Measurements from ENCODE around the gene AOX1. TPM values are rescaled to one million over a fixed set of nuclear protein-coding genes. Genes with fewer than 3 reads are reported as not detected.

The AOX1 gene
- total and polyA plus RNA-seq, 3 experiments from 2014 or later: 0.54 TPM; not detected in 2

DNA sequence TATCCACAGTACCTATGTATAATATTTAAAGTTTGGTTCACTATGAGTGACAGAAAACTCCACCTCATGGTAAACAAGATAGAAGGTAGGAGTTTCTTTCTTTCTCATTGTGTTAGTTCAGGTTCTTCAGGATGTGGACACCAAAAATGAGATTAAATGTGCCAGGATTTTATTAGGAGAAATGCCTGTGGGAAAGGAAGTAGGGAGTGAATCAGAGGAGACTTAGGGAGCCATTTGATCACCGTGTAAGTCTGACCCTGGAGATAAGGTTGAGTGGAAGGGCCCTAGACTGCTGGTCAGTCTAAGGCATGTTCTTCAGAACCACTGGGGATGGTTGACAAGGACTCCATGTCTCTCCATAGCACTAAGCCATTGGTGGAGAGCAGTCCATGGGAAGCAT is 8.1 kb downstream of the AOX1 start:
- H3K27ac ChIP-seq (ENCODE audit: low read depth, low read length): no peak overlapping the region
- Mint-ChIP-seq H3K4me1 (no peaks in the 10 kb centered on the region), H3K4me3 (no peak overlapping the region), H3K9me3 (peaks cover 0 to 3% (median 0%) of the 10 kb centered on the region in 5 donors), H3K27me3 (peaks cover 9 to 70% of the 10 kb centered on the region in 2 donors), H3K36me3 (no peaks in the 10 kb centered on the region), H3K27ac (no peak overlapping the region)
- H3K4me1 ChIP-seq (ENCODE audit: insufficient read depth, low read length): no peaks in the 10 kb centered on the region
- no peaks in the 10 kb centered on the region for H3K27me3 ChIP-seq (ENCODE audit: insufficient read depth, low read length, poor library complexity, severe bottlenecking)
- no peaks in the 10 kb centered on the region for H3K36me3 ChIP-seq (ENCODE audit: insufficient read depth, low read length)
- CTCF ChIA-PET: no interaction called here
- no peak for DNase-seq
- POLR2A ChIA-PET: no interaction called here
- H3K4me3 ChIP-seq (ENCODE audit: low read length): no peak overlapping the region
- no peaks in the 10 kb centered on the region for H3K9me3 ChIP-seq (ENCODE audit: low read length)

DNA sequence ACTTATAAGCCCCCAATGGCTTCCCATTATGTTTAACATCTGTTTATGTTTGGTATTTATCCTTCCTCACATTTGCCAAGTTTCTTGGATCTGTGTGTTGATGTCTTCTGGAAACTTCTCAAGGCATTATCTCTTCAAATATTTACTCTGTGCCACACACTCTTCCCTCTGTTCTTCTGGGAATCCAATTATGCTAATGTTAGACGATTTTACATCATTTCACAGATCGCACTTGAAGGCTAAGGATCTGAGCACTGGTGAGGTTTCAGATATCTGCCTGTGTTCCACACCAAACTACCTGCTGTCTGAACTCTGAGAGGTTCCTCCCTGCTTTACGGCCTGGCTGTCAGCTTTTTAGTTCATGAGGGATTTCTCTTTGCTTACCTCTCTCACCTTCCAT is 10.1 kb downstream of the AOX1 start:
- Mint-ChIP-seq H3K4me1 (no peaks in the 10 kb centered on the region), H3K36me3 (no peaks in the 10 kb centered on the region), H3K4me3 (no peak overlapping the region), H3K9me3 (peaks cover 0 to 3% (median 0%) of the 10 kb centered on the region in 5 donors), H3K27me3 (peaks cover 11 to 76% of the 10 kb centered on the region in 2 donors), H3K27ac (no peak overlapping the region)
- Histone ChIP-seq H3K4me1 (ENCODE audit: insufficient read depth, low read length) (no peaks in the 10 kb centered on the region), H3K4me3 (ENCODE audit: low read length) (no peak overlapping the region), H3K9me3 (ENCODE audit: low read length) (no peaks in the 10 kb centered on the region), H3K27me3 (ENCODE audit: insufficient read depth, low read length, poor library complexity, severe bottlenecking) (no peaks in the 10 kb centered on the region), H3K27ac (ENCODE audit: low read depth, low read length) (no peak overlapping the region), H3K36me3 (ENCODE audit: insufficient read depth, low read length) (no peaks in the 10 kb centered on the region)
- CTCF ChIA-PET: no interaction called here
- POLR2A ChIA-PET: no interaction called here
- no peak for DNase-seq

DNA sequence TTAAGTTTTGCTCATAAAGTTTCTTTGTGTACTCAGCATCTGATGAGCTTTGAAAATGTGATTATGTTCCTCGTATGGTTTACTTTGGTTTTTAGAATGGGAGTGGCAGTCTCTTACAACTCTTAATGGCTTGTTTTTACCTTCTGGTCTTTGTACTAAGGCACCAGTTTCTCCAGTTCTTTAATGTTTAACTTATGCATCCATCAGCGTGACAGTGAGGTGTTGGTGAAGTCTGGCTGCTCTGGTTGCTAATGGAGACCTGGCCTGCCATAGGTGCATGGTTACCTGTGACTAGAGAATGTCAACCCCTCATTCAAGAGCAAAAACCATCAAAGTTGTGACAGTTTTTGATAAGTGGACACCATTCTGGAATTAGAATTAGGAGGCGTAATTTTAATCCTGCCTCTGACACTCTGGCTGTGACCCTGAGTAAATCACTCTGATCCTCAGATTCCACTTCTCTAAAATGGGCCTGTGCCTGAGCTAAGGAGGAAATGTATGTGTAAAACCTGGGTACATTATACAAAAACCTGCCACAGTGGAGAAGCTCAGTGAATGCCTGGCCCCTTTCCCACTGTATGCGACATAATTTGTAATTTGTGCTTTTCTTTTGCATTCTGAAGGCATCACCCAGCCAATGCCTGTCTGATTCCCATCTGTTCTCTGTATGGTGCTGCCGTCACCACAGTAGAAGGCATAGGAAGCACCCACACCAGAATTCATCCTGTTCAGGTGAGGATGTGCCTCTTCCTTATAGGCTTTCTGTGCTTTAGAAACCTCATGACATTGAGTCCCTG is 11.2 kb downstream of the AOX1 start:
- Histone ChIP-seq H3K27me3 (ENCODE audit: insufficient read depth, low read length, poor library complexity, severe bottlenecking) (no peaks in the 10 kb centered on the region), H3K4me1 (ENCODE audit: insufficient read depth, low read length) (no peaks in the 10 kb centered on the region), H3K27ac (ENCODE audit: low read depth, low read length) (no peak overlapping the region), H3K4me3 (ENCODE audit: low read length) (no peak overlapping the region), H3K36me3 (ENCODE audit: insufficient read depth, low read length) (no peaks in the 10 kb centered on the region), H3K9me3 (ENCODE audit: low read length) (no peaks in the 10 kb centered on the region)
- H3K4me3 Mint-ChIP-seq: no peak overlapping the region
- POLR2A ChIA-PET: no interaction called here
- no peaks in the 10 kb centered on the region for H3K36me3 Mint-ChIP-seq
- H3K27ac Mint-ChIP-seq: no peak overlapping the region
- no peaks in the 10 kb centered on the region for H3K4me1 Mint-ChIP-seq
- H3K9me3 Mint-ChIP-seq: peaks cover 0 to 3% (median 0%) of the 10 kb centered on the region in 5 donors
- no peak for DNase-seq
- CTCF ChIA-PET: no interaction called here
- H3K27me3 Mint-ChIP-seq: peaks cover 6 to 70% of the 10 kb centered on the region in 2 donors

DNA sequence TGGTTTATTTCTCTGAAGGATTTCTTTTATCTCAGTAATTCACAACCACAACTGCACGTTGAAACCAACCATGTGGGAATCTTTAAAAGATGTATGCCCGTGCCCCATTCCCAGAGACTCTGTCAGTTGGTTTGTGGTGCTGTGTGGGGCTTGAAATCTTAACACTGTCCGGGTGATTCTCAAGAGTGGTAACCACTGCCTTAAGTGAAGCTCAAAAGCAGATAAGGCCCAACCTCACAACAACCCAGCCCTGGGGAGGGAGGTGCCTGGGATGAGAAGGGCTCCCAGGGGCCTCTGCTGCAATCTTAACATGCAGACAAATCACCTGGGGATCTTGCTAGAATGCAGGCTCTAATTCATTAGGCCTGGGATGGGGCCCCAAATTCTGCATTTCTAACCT is 13.4 kb downstream of the AOX1 start:
- Histone ChIP-seq H3K27ac (ENCODE audit: low read depth, low read length) (no peak overlapping the region), H3K4me1 (ENCODE audit: insufficient read depth, low read length) (no peaks in the 10 kb centered on the region), H3K27me3 (ENCODE audit: insufficient read depth, low read length, poor library complexity, severe bottlenecking) (no peaks in the 10 kb centered on the region), H3K4me3 (ENCODE audit: low read length) (no peak overlapping the region), H3K36me3 (ENCODE audit: insufficient read depth, low read length) (no peaks in the 10 kb centered on the region), H3K9me3 (ENCODE audit: low read length) (no peaks in the 10 kb centered on the region)
- Mint-ChIP-seq H3K9me3 (peaks cover 0 to 3% (median 0%) of the 10 kb centered on the region in 5 donors), H3K36me3 (no peaks in the 10 kb centered on the region), H3K27ac (no peak overlapping the region), H3K4me3 (no peak overlapping the region), H3K27me3 (peaks cover 6 to 52% of the 10 kb centered on the region in 2 donors), H3K4me1 (peaks cover 0 to 3% (median 0%) of the 10 kb centered on the region in 3 donors)
- ChIA-PET CTCF (no interaction called here), POLR2A (no interaction called here)
- no peak for DNase-seq

DNA sequence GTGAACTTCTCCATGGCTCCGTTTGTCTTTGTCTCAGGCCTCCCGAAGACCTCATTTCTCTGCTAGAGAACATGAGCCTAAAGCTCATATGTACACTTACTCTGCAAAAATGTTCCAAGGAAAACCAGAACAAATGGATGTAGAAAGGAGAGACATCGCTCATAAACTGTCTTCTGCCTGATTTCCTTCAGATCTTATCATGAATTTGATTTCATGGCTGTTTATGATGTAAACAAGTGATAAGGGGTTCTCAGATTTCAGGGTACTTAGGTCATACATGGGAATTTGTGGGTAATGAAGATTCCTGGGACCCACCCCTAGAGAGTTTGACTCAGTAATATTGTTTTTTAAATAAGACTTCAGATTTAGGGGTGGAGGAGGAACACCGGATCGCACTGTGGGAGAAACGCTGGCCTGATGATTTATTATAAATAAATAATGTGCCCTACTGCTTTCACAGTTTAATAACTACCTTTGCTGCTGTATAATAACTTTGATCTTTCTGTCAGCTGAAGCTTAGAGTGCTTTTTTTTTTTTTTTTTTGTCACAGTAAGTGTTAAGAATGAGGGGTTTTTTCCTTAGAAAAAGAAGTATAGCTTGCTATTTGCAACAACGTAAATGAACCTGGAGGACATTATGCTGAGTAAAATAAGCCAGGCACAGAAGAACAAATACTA is 14.9 kb downstream of the AOX1 start:
- CTCF ChIA-PET: no interaction called here

DNA sequence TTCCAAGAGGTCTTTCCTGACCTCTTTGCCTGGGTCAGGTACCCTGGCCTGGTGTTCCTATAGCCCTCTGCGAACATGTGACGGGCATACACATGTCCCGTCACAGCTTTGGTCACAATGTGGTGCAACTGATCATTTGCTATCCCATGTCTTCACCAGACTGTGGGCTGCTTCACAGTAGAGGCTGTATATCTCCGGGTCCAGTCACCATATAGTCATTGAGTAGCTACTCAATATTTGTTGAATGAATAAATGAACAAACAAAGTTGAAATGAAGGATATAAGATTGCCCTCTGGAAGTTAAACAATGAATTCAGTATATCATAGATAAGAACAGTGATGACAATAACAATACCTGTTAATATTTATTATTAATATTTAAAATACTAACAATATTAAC is 16.8 kb downstream of the AOX1 start:
- H3K9me3 ChIP-seq (ENCODE audit: low read length): no peaks in the 10 kb centered on the region
- H3K27ac ChIP-seq (ENCODE audit: low read depth, low read length): no peak overlapping the region
- no peak overlapping the region for H3K4me3 ChIP-seq (ENCODE audit: low read length)
- no peaks in the 10 kb centered on the region for H3K4me1 ChIP-seq (ENCODE audit: insufficient read depth, low read length)
- no peaks in the 10 kb centered on the region for H3K36me3 ChIP-seq (ENCODE audit: insufficient read depth, low read length)
- CTCF ChIA-PET: no interaction called here
- H3K27me3 Mint-ChIP-seq: peaks cover 10 to 40% of the 10 kb centered on the region in 2 donors
- H3K36me3 Mint-ChIP-seq: no peaks in the 10 kb centered on the region
- DNase-seq: no peak
- H3K4me1 Mint-ChIP-seq: peaks cover 0 to 3% (median 0%) of the 10 kb centered on the region in 3 donors
- H3K4me3 Mint-ChIP-seq: no peak overlapping the region
- peaks cover 0 to 2% (median 0%) of the 10 kb centered on the region in 5 donors for H3K9me3 Mint-ChIP-seq
- H3K27me3 ChIP-seq (ENCODE audit: insufficient read depth, low read length, poor library complexity, severe bottlenecking): no peaks in the 10 kb centered on the region
- POLR2A ChIA-PET: no interaction called here
- no peak overlapping the region for H3K27ac Mint-ChIP-seq

More for the DNA sequence above, 14.9 kb downstream of the AOX1 start:
- H3K9me3 Mint-ChIP-seq: peaks cover 0 to 4% (median 0%) of the 10 kb centered on the region in 5 donors
- DNase-seq: no peak
- Histone ChIP-seq H3K27ac (ENCODE audit: low read depth, low read length) (no peak overlapping the region), H3K9me3 (ENCODE audit: low read length) (no peaks in the 10 kb centered on the region), H3K27me3 (ENCODE audit: insufficient read depth, low read length, poor library complexity, severe bottlenecking) (no peaks in the 10 kb centered on the region), H3K36me3 (ENCODE audit: insufficient read depth, low read length) (no peaks in the 10 kb centered on the region), H3K4me3 (ENCODE audit: low read length) (no peak overlapping the region), H3K4me1 (ENCODE audit: insufficient read depth, low read length) (no peaks in the 10 kb centered on the region)
- no peak overlapping the region for H3K4me3 Mint-ChIP-seq
- H3K36me3 Mint-ChIP-seq: no peaks in the 10 kb centered on the region
- no peak overlapping the region for H3K27ac Mint-ChIP-seq
- POLR2A ChIA-PET: interaction anchor here (0.6 kb wide), 1 partner anchor 1880 kb away, joined by 6 read pairs; no protein-coding TSS in a partner anchor
- peaks cover 0 to 3% (median 0%) of the 10 kb centered on the region in 3 donors for H3K4me1 Mint-ChIP-seq
- H3K27me3 Mint-ChIP-seq: peaks cover 11 to 41% of the 10 kb centered on the region in 2 donors

DNA sequence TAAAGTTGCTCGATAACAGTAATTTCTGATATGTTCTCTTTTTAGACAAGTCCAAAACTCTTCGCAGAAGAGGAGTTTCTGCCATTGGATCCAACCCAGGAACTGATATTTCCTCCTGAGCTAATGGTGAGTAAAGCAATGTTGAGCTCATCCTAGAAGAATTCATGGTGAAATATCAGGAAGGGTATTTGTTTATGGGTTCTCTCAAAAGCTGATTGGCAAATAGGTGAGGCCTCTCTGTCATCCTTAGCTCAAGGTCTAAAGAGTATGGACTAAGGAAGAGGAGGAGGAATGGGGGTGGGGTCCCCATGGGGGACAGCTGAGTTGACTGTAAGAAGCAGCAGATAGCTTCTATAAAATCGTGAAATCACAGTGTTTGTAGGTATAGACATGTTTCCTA is 18.2 kb downstream of the AOX1 start:
- CTCF ChIA-PET: no interaction called here
- Mint-ChIP-seq H3K27me3 (peaks cover 6 to 39% of the 10 kb centered on the region in 2 donors), H3K27ac (no peak overlapping the region)

DNA sequence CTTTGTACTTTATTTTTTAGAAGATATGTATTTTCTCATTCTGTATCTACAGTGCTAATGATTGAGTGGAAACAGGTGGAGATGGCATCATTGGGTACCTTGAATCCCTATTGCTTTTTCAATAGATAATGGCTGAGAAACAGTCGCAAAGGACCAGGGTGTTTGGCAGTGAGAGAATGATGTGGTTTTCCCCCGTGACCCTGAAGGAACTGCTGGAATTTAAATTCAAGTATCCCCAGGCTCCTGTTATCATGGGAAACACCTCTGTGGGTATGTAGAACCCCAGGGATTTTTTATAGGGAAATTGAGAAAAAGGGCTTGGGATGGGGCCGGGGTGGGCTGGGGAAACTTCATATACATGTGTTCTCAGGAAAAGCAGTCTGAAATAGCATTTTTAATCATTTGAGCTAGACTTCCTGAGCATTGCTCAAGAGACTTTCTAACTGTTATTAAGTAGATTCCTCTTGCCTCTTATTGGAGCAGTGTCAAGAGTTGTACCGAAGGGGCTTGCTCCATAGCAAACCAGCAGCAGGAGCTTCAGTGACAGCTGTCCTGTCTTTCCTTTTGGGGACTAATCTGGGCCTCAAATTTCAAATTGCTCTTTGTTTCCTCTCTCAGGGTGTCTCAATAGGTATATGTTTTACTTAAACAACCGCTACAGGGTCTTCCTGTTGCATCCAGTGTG is 18.9 kb downstream of the AOX1 start:
- ChIA-PET CTCF (no interaction called here), POLR2A (no interaction called here)
- Histone ChIP-seq H3K4me1 (ENCODE audit: insufficient read depth, low read length) (no peaks in the 10 kb centered on the region), H3K9me3 (ENCODE audit: low read length) (no peaks in the 10 kb centered on the region), H3K36me3 (ENCODE audit: insufficient read depth, low read length) (no peaks in the 10 kb centered on the region), H3K27ac (ENCODE audit: low read depth, low read length) (no peak overlapping the region), H3K27me3 (ENCODE audit: insufficient read depth, low read length, poor library complexity, severe bottlenecking) (no peaks in the 10 kb centered on the region), H3K4me3 (ENCODE audit: low read length) (no peak overlapping the region)
- Mint-ChIP-seq H3K27ac (no peak overlapping the region), H3K4me3 (no peak overlapping the region), H3K27me3 (peaks cover 5 to 38% of the 10 kb centered on the region in 2 donors), H3K9me3 (peaks cover 0 to 5% (median 0%) of the 10 kb centered on the region in 5 donors), H3K36me3 (no peaks in the 10 kb centered on the region), H3K4me1 (peaks cover 0 to 3% (median 0%) of the 10 kb centered on the region in 3 donors)
- no peak for DNase-seq

More for the DNA sequence above, 18.2 kb downstream of the AOX1 start:
- H3K4me3 Mint-ChIP-seq: no peak overlapping the region
- no peak overlapping the region for H3K27ac ChIP-seq (ENCODE audit: low read depth, low read length)
- H3K36me3 Mint-ChIP-seq: no peaks in the 10 kb centered on the region
- H3K27me3 ChIP-seq (ENCODE audit: insufficient read depth, low read length, poor library complexity, severe bottlenecking): no peaks in the 10 kb centered on the region
- peaks cover 0 to 3% (median 0%) of the 10 kb centered on the region in 3 donors for H3K4me1 Mint-ChIP-seq
- no peak for DNase-seq
- peaks cover 0 to 5% (median 0%) of the 10 kb centered on the region in 5 donors for H3K9me3 Mint-ChIP-seq
- H3K4me3 ChIP-seq (ENCODE audit: low read length): no peak overlapping the region
- H3K36me3 ChIP-seq (ENCODE audit: insufficient read depth, low read length): no peaks in the 10 kb centered on the region
- H3K9me3 ChIP-seq (ENCODE audit: low read length): no peaks in the 10 kb centered on the region
- no peaks in the 10 kb centered on the region for H3K4me1 ChIP-seq (ENCODE audit: insufficient read depth, low read length)
- POLR2A ChIA-PET: no interaction called here

Data from CD8-positive, alpha-beta memory T cell (primary cell).